Thyroid gland (tissue), 4 donors: ENCODE measurements around the gene CDH1. TPM values are rescaled to one million over a fixed set of nuclear protein-coding genes. Genes with fewer than 3 reads are reported as not detected.

Source experiments
- DNase-seq, 2 donors: peaks; one replicate each; pipeline ENCODE4 v3.0.0-alpha.2; 2019
- H3K27ac ChIP-seq, 3 donors: fragments of 200-600 bp; sonication (generic); 1 replicate in 2 of 3; 2 replicates in 1 of 3; pipeline ENCODE4 v1.5.1; 2016 to 2019; ENCODE audit warnings: mild to moderate bottlenecking in 1 of 3, moderate library complexity in 1 of 3
- H3K27me3 ChIP-seq: fragments of 200-600 bp; sonication (generic); one replicate; pipeline ENCODE4 v1.5.1; 2019
- H3K36me3 ChIP-seq, 2 donors: fragments of 200-600 bp; sonication (generic); one replicate each; pipeline ENCODE4 v1.5.1; 2016 to 2019
- H3K4me1 ChIP-seq, 2 donors: fragments of 200-600 bp; sonication (generic); one replicate each; pipeline ENCODE4 v1.5.1; 2017 to 2019
- H3K4me3 ChIP-seq, 3 donors: fragments of 200-600 bp; sonication (generic); replicated peaks in 1 of 3; 1 replicate in 2 of 3; 2 replicates in 1 of 3; pipeline ENCODE4 v1.5.1; 2016; ENCODE audit warnings: mild to moderate bottlenecking in 1 of 3
- H3K9me3 ChIP-seq: fragments of 200-600 bp; sonication (generic); one replicate; pipeline ENCODE4 v1.5.1; 2017
- CTCF ChIP-seq, 6 experiments: fragments of 200-600 bp in 3 of 6; fragments of 450-650 bp in 3 of 6; sonication (generic) in 3 of 6; IDR thresholded peaks; one replicate each; pipeline ENCODE4 v1.5.1; 2016 to 2019; ENCODE audit warnings: antibody characterized with exemption in 6 of 6, mild to moderate bottlenecking in 2 of 6, inconsistent platforms in 1 of 6, moderate library complexity in 1 of 6
- POLR2A ChIP-seq, 2 donors: fragments of 450-650 bp; IDR thresholded peaks; one replicate each; pipeline ENCODE4 v1.6.1; 2017; ENCODE audit warnings: antibody characterized with exemption in 2 of 2, mild to moderate bottlenecking in 2 of 2, moderate library complexity in 1 of 2
- WGBS, 2 donors: methylation state at CpG; one replicate each; pipeline ENCODE4 v1.1.5; 2017; 5-methylcytosine and 5-hydroxymethylcytosine counted together
- intact Hi-C: fragments of 100-400 bp; cut with DNase I; formaldehyde crosslinking; loops from one replicate; pipeline ENCODE4 v1.15.1; 2023
- total RNA-seq, 4 donors: library from RNA; depleted of rRNA; stranded (reverse); fragments of >200 nt; gene quantifications; one replicate each; pipeline ENCODE4 v1.2.3, GENCODE V29; 2016

The CDH1 gene
- total RNA-seq, 4 donors from 2014 or later = 177 to 287 (median 279) TPM

GRCh38 chr16:68779891-68780290, 42.8 kb downstream of the CDH1 start:
- 34 to 41% methylated on average over 4 of the region's 4 CpGs for WGBS, 2 donors
- peaks cover 67 to 77% of the 10 kb centered on the region in 2 donors for H3K4me1 ChIP-seq
- H3K27me3 ChIP-seq = no peaks in the 10 kb centered on the region
- TF ChIP-seq POLR2A (IDR thresholded peaks at IDR 0.05) (no peak), CTCF (IDR thresholded peaks at IDR 0.05) (no peak)
- peak; percentile 49 to 66 for DNase-seq
- intact Hi-C loops = no loop called here
- peak overlapping the region; percentile 67 to 85 (median 77) for H3K27ac ChIP-seq
- H3K4me3 ChIP-seq = no peak overlapping the region
- no peaks in the 10 kb centered on the region for H3K9me3 ChIP-seq
- no peaks in the 10 kb centered on the region for H3K36me3 ChIP-seq

GRCh38 chr16:68781784-68782183, 44.7 kb downstream of the CDH1 start:
- 30 to 43% methylated on average over 1 of the region's 1 CpG for WGBS, 2 donors
- H3K4me3 ChIP-seq = no peak overlapping the region
- intact Hi-C loops = no loop called here
- peaks cover 58 to 59% of the 10 kb centered on the region in 2 donors for H3K4me1 ChIP-seq
- peak overlapping the region; percentile 51 to 77 (median 72) for H3K27ac ChIP-seq
- no peaks in the 10 kb centered on the region for H3K9me3 ChIP-seq
- DNase-seq = no peak
- no peaks in the 10 kb centered on the region for H3K27me3 ChIP-seq
- no peaks in the 10 kb centered on the region for H3K36me3 ChIP-seq
- TF ChIP-seq POLR2A (IDR thresholded peaks at IDR 0.05) (no peak), CTCF (IDR thresholded peaks at IDR 0.05) (no peak)

- Histone ChIP-seq H3K4me3 (no peak overlapping the region), H3K9me3 (no peaks in the 10 kb centered on the region), H3K27me3 (no peaks in the 10 kb centered on the region), H3K4me1 (peaks cover 52 to 55% of the 10 kb centered on the region in 2 donors), H3K36me3 (no peaks in the 10 kb centered on the region), H3K27ac (peak overlapping the region; percentile 51 to 77 (median 72))
- intact Hi-C loops = no loop called here
- no peak for DNase-seq
- no peak for TF ChIP-seq CTCF (IDR thresholded peaks at IDR 0.05)
- 81% methylated on average over 16 of the region's 16 CpGs for WGBS, 2 donors
These were observed 45.4 kb downstream of the CDH1 start for GRCh38 chr16:68782198-68783174.

- Histone ChIP-seq H3K27ac (peak overlapping the region in 1 of 3 donors; percentile 77), H3K27me3 (no peaks in the 10 kb centered on the region), H3K9me3 (no peaks in the 10 kb centered on the region), H3K4me3 (no peak overlapping the region), H3K36me3 (no peaks in the 10 kb centered on the region), H3K4me1 (peaks cover 38% of the 10 kb centered on the region in 2 donors)
- no peak for DNase-seq
- intact Hi-C loops = no loop called here
- TF ChIP-seq POLR2A (IDR thresholded peaks at IDR 0.05) = no peak
- 89 to 93% methylated on average over 5 of the region's 5 CpGs for WGBS, 2 donors
These were observed 47.1 kb downstream of the CDH1 start for GRCh38 chr16:68784226-68784625.

GRCh38 chr16:68784721-68785120, 47.6 kb downstream of the CDH1 start:
- no peak for DNase-seq
- Histone ChIP-seq H3K4me1 (peaks cover 36 to 38% of the 10 kb centered on the region in 2 donors), H3K27me3 (no peaks in the 10 kb centered on the region), H3K27ac (peak overlapping the region in 1 of 3 donors; percentile 49), H3K9me3 (no peaks in the 10 kb centered on the region), H3K4me3 (no peak overlapping the region), H3K36me3 (no peaks in the 10 kb centered on the region)
- 94 to 95% methylated on average over 2 of the region's 2 CpGs for WGBS, 2 donors
- intact Hi-C loops = no loop called here
- TF ChIP-seq POLR2A (IDR thresholded peaks at IDR 0.05) = no peak
- no peak for TF ChIP-seq CTCF (IDR thresholded peaks at IDR 0.05)
